Measurements from ENCODE around the gene NME7.
"Not testable (repeated sequence)": the region's sequence is repeated elsewhere in the genome, so short reads cannot be mapped to it uniquely, and the experiment has no call there.

Gene NME7

DNA sequence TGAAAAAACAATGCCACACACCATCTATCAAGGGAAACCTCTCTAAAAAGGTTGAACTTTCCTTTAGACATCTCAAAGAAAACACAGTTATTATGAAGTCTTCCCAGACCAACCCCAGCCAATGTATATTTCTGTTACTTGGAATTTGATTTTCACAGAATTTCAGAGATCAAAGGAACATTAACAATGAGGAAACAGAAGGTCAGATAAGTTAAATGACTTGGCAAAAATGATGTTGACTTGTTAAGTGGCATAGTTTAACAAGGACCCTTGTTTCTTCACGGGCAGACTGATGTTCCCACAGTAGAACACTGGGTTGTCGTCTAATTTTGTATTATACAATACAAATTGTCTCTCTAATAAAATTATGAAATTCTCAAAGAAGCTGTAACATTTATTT, 29.0 kb downstream of the NME7 start:
- DNase-seq, result no peak
- H3K4me1 ChIP-seq, result no peaks in the 10 kb centered on the region
- no peak overlapping the region for H3K4me3 ChIP-seq (ENCODE audit: low read depth, low read length)
- H3K36me3 ChIP-seq, result no peaks in the 10 kb centered on the region
- no peaks in the 10 kb centered on the region for H3K9me3 ChIP-seq
- TF ChIP-seq, protein P1, sequence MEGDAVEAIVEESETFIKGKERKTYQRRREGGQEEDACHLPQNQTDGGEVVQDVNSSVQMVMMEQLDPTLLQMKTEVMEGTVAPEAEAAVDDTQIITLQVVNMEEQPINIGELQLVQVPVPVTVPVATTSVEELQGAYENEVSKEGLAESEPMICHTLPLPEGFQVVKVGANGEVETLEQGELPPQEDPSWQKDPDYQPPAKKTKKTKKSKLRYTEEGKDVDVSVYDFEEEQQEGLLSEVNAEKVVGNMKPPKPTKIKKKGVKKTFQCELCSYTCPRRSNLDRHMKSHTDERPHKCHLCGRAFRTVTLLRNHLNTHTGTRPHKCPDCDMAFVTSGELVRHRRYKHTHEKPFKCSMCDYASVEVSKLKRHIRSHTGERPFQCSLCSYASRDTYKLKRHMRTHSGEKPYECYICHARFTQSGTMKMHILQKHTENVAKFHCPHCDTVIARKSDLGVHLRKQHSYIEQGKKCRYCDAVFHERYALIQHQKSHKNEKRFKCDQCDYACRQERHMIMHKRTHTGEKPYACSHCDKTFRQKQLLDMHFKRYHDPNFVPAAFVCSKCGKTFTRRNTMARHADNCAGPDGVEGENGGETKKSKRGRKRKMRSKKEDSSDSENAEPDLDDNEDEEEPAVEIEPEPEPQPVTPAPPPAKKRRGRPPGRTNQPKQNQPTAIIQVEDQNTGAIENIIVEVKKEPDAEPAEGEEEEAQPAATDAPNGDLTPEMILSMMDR (IDR thresholded peaks at IDR 0.05; ENCODE audit: low read depth, low read length), result no peak
- H3K27me3 ChIP-seq, result no peaks in the 10 kb centered on the region

DNA sequence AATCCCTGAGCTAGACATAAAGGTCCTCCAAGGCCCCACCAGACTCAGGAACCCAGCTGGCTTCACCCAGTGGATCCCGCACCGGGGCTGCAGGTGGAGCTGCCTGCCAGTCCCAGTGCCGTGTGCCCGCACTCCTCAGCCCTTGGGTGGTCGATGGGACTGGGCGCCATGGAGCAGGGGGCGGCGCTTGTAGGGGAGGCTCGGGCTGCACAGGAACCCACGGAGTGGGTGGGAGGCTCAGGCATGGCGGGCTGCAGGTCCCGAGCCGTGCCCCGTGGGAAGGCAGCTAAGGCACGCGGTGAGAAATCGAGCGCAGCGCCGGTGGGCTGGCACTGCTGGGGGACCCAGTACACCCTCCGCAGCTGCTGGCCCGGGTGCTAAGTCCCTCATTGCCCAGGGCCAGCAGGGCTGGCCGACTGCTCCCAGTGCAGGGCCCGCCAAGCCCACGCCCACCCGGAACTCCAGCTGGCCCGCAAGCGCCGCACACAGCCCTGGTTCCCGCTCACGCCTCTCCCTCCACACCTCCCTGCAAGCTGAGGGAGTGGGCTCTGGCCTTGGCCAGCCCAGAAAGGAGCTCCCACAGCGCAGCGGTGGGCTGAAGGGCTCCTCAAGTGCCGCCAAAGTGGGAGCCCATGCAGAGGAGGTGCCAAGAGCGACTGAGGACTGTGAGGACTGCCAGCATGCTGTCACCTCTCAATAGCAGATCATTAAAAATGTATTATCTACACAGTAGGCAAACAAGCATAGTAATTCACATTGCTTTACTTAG, 30.5 kb downstream of the NME7 start:
- not testable (repeated sequence) for H3K36me3 ChIP-seq, H3K9me3 ChIP-seq, DNase-seq

DNA sequence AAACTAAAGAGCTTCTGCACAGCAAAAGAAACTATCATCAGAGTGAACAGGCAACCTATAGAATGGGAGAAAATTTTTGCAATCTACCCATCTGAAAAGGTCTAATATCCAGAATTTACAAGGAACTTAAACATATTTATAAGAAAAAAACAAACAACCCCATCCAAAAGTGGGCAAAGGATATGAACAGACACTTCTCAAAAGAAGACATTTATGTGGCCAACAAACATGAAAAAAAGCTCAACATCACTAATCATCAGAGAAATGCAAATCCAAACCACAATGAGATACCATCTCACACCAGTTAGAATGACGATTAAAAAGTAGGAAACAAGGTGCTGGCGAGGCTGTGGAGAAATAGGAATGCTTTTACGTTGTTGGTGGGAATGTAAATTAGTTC, 32.9 kb downstream of the NME7 start:
- DNase-seq, H3K27me3 ChIP-seq: not testable (repeated sequence)

More for the DNA sequence above, 30.5 kb downstream of the NME7 start:
- not testable (repeated sequence) for H3K27me3 ChIP-seq; H3K4me1 ChIP-seq; H3K4me3 ChIP-seq (ENCODE audit: low read depth, low read length)

DNA sequence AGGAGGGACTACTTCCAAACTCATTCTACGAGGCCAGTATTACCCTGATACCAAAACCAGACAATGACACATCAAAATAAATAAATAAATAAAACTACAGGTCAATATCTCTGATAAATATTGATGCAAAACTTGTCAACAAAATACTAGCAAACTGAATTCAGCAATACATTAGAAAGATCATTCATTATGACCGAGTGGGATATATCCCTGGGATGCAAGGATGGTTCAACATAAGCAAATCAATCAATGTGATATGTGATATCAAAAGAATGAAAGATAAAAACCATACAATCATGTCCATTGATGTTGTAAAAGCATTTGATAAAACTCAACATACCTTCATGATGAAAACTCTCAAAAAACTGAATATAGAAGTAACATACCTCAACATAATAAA, 36.7 kb downstream of the NME7 start:
- Histone ChIP-seq H3K27me3 (no peaks in the 10 kb centered on the region), H3K9me3 (no peaks in the 10 kb centered on the region), H3K36me3 (no peaks in the 10 kb centered on the region), H3K4me3 (ENCODE audit: low read depth, low read length) (no peak overlapping the region), H3K4me1 (no peaks in the 10 kb centered on the region)
- DNase-seq, result no peak
- TF ChIP-seq, protein P1 (IDR thresholded peaks at IDR 0.05; ENCODE audit: low read depth, low read length), result no peak

More for the DNA sequence above, 32.9 kb downstream of the NME7 start:
- not testable (repeated sequence) for H3K9me3 ChIP-seq; H3K4me3 ChIP-seq (ENCODE audit: low read depth, low read length); H3K36me3 ChIP-seq; H3K4me1 ChIP-seq

DNA sequence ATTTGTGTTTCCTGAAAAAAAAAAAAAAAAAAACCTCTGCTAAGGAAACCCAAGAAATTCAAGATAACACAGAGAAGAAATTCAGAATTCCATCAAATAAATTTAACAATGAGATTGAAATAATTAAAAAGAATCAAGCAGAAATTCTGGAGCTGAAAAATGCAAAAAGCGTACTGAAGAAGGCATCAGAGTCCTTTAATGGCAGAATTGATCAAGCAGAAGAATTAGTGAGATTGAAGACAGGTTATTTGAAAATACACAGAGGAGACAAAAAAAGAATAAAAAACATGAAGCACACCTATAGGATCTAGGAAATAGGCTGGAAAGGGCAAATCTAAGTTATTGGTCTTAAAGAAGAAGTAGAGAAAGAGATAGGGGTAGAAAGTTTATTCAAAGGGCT, 38.2 kb downstream of the NME7 start:
- H3K9me3 ChIP-seq, result no peaks in the 10 kb centered on the region
- TF ChIP-seq, protein P1 (IDR thresholded peaks at IDR 0.05; ENCODE audit: low read depth, low read length), result no peak
- H3K4me1 ChIP-seq, result no peaks in the 10 kb centered on the region
- H3K27me3 ChIP-seq, result no peaks in the 10 kb centered on the region
- no peak for DNase-seq
- no peaks in the 10 kb centered on the region for H3K36me3 ChIP-seq
- no peak overlapping the region for H3K4me3 ChIP-seq (ENCODE audit: low read depth, low read length)

DNA sequence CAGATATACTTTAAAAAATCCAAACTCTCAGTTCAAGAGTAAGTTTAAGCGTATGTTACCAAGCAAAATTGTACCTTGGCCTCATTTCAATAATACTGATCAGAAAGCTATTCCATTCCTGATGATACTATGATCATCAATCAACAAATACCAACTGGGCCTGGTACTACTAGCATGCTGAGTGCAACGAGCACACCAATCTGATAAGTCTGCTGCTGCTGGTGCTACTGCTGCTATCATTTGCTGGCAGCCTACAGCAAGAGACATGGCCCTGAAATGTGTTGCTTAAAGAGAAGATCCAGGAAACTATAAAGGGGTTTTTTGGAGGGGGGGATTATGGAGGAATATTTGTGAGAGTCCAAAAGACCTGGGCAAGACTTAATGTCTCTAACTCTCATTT, 39.7 kb downstream of the NME7 start:
- no peak for DNase-seq
- H3K27me3 ChIP-seq, result no peaks in the 10 kb centered on the region
- no peak overlapping the region for H3K4me3 ChIP-seq (ENCODE audit: low read depth, low read length)
- H3K36me3 ChIP-seq, result no peaks in the 10 kb centered on the region
- no peaks in the 10 kb centered on the region for H3K4me1 ChIP-seq
- TF ChIP-seq, protein P1 (IDR thresholded peaks at IDR 0.05; ENCODE audit: low read depth, low read length), result no peak
- H3K9me3 ChIP-seq, result no peaks in the 10 kb centered on the region

DNA sequence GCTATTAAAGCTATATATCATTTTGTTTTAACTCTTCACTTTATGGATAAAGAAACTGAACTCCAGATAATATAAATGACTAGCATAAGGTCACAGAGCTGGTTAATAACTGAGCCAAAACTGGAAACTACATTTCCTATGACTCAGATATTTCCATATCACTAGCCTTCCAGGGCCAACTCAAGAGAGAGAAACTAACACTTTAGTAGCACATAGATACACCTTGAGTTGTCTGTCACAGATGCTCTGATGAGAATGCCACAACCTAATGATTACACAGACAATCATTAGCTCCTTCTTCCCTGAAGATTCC, 40.7 kb downstream of the NME7 start:
- H3K36me3 ChIP-seq, result no peaks in the 10 kb centered on the region
- TF ChIP-seq, protein P1 (IDR thresholded peaks at IDR 0.05; ENCODE audit: low read depth, low read length), result no peak
- no peak for DNase-seq

More for the DNA sequence above, 40.7 kb downstream of the NME7 start:
- H3K4me1 ChIP-seq, result no peaks in the 10 kb centered on the region
- no peaks in the 10 kb centered on the region for H3K9me3 ChIP-seq
- H3K4me3 ChIP-seq (ENCODE audit: low read depth, low read length), result no peak overlapping the region
- no peaks in the 10 kb centered on the region for H3K27me3 ChIP-seq
